H1 (cell line): ENCODE results near the gene PML. TPM values are rescaled to one million over a fixed set of nuclear protein-coding genes. Genes with fewer than 3 reads are reported as not detected.
"Not testable (repeated sequence)": the region's sequence is repeated elsewhere in the genome, so short reads cannot be mapped to it uniquely, and the experiment has no call there.

Experiments
- CTCF ChIA-PET: fragments of 300-600 bp; sonication (Branson Sonifier 250); formaldehyde crosslinking; loops from one replicate; lab custom pipeline; 2021; ENCODE audit not compliant: partially characterized antibody; lab: Charles Lee
- POLR2A ChIA-PET: fragments of 300-600 bp; sonication (Branson Sonifier 250); formaldehyde crosslinking; loops from one replicate; lab custom pipeline; 2021; ENCODE audit warnings: inconsistent platforms; ENCODE audit not compliant: partially characterized antibody; lab: Charles Lee
- DNase-seq, 2 experiments: peaks; one replicate each; pipeline versions ENCODE4 v3.0.0 to v3.0.0-alpha.2; 2010 to 2022; ENCODE audit warnings: low spot score in 2 of 2, low read depth in 1 of 2, mixed read lengths in 1 of 2
- FAIRE-seq: peaks from 2 replicates; lab custom pipeline; 2011; peaks lifted over from hg19 to GRCh38; lab: Jason Lieb, UNC
- H2AFZ ChIP-seq: 2 replicates; pipeline ENCODE4 v1.8.1; 2012; ENCODE audit warnings: low read length, inconsistent platforms
- H2AK5ac ChIP-seq: 2 replicates; pipeline ENCODE4 v1.6.1; 2013; ENCODE audit warnings: low read depth, low read length
- H2BK120ac ChIP-seq: replicated peaks from 2 replicates; pipeline ENCODE3; 2013; ENCODE audit warnings: low read depth, low read length, inconsistent platforms
- H2BK12ac ChIP-seq: 2 replicates; pipeline ENCODE4 v1.6.1; 2013; ENCODE audit warnings: low read depth, low read length
- H2BK15ac ChIP-seq: 2 replicates; pipeline ENCODE4 v1.6.1; 2013; ENCODE audit warnings: low read length
- H2BK20ac ChIP-seq: 2 replicates; pipeline ENCODE4 v1.6.1; 2013; ENCODE audit warnings: low read length
- H2BK5ac ChIP-seq: 2 replicates; pipeline ENCODE4 v1.6.1; 2013; ENCODE audit warnings: low read depth, low read length
- H3K14ac ChIP-seq: 2 replicates; pipeline ENCODE4 v1.6.1; 2013; ENCODE audit warnings: inconsistent platforms; ENCODE audit not compliant: insufficient read length
- H3K18ac ChIP-seq: 2 replicates; pipeline ENCODE4 v1.6.1; 2013; ENCODE audit warnings: low read length; ENCODE audit errors: extremely low read depth
- H3K23ac ChIP-seq: 2 replicates; pipeline ENCODE4 v1.6.1; 2013; ENCODE audit warnings: inconsistent platforms; ENCODE audit not compliant: insufficient read length
- H3K23me2 ChIP-seq: 2 replicates; pipeline ENCODE4 v1.6.1; 2013; ENCODE audit warnings: low read depth, low read length
- H3K27ac ChIP-seq: 2 replicates; pipeline ENCODE4 v1.6.1; 2011; ENCODE audit warnings: low read depth, low read length, inconsistent platforms
- H3K27me3 ChIP-seq, 4 experiments: replicated peaks in 1 of 4; 1 replicate in 1 of 4; 2 replicates in 3 of 4; pipeline versions ENCODE4 v1.6.1 to v1.8.1; 2011 to 2013; ENCODE audit warnings: low read length in 3 of 4, mild to moderate bottlenecking in 3 of 4, inconsistent platforms in 2 of 4, mixed read lengths in 2 of 4, moderate library complexity in 1 of 4; ENCODE audit not compliant: control insufficient read depth in 3 of 4, insufficient read depth in 3 of 4; ENCODE audit errors: extremely low read depth in 1 of 4
- H3K36me3 ChIP-seq, 4 experiments: 2 replicates each; pipeline versions ENCODE4 v1.6.1 to v1.8.1; 2011 to 2013; ENCODE audit warnings: mild to moderate bottlenecking in 4 of 4, low read length in 3 of 4, moderate library complexity in 2 of 4, control low read depth in 1 of 4, inconsistent platforms in 1 of 4; ENCODE audit not compliant: insufficient read depth in 4 of 4, control insufficient read depth in 2 of 4
- H3K4ac ChIP-seq: replicated peaks from 2 replicates; pipeline ENCODE3; 2013; ENCODE audit warnings: low read length, low read depth, mixed read lengths, inconsistent platforms; ENCODE audit not compliant: insufficient read length
- H3K4me1 ChIP-seq, 4 experiments: replicated peaks in 1 of 4; 1 replicate in 1 of 4; 2 replicates in 3 of 4; pipeline versions ENCODE4 v1.6.1 to v1.8.1; 2011 to 2013; ENCODE audit warnings: low read length in 3 of 4, inconsistent platforms in 2 of 4, mixed read lengths in 1 of 4; ENCODE audit not compliant: insufficient read depth in 4 of 4, control insufficient read depth in 3 of 4
- H3K4me2 ChIP-seq, 2 experiments: 2 replicates each; pipeline versions ENCODE4 v1.6.1 to v1.8.1; 2011 to 2013; ENCODE audit warnings: low read depth in 2 of 2, low read length in 2 of 2, control low read depth in 1 of 2, inconsistent platforms in 1 of 2, mild to moderate bottlenecking in 1 of 2; ENCODE audit not compliant: insufficient read depth in 1 of 2
- H3K4me3 ChIP-seq, 4 experiments: fragments of 200-600, 300-600 bp in 1 of 4; sonication (generic), shearing (Covaris generic), sonication (Bioruptor Twin) in 1 of 4; 2 replicates each; pipeline versions ENCODE4 v1.5.1 to v1.8.1; 2011 to 2016; ENCODE audit warnings: low read length in 4 of 4, low read depth in 3 of 4, control low read depth in 2 of 4, inconsistent platforms in 2 of 4, mild to moderate bottlenecking in 2 of 4, mixed read lengths in 1 of 4, moderate library complexity in 1 of 4; ENCODE audit not compliant: insufficient read depth in 2 of 4; ENCODE audit errors: extremely low read depth in 1 of 4
- H3K56ac ChIP-seq: replicated peaks from 2 replicates; pipeline ENCODE3; 2013; ENCODE audit warnings: low read depth, mild to moderate bottlenecking, mixed read lengths, low read length, inconsistent platforms; ENCODE audit not compliant: insufficient read length
- H3K79me1 ChIP-seq: 2 replicates; pipeline ENCODE4 v1.6.1; 2013; ENCODE audit warnings: low read depth, low read length, control low read depth
- H3K79me2 ChIP-seq, 2 experiments: 2 replicates each; pipeline versions ENCODE4 v1.6.1 to v1.8.1; 2012 to 2013; ENCODE audit warnings: low read length in 2 of 2, mild to moderate bottlenecking in 2 of 2, inconsistent platforms in 1 of 2; ENCODE audit not compliant: insufficient read depth in 2 of 2, control insufficient read depth in 1 of 2
- H3K9ac ChIP-seq, 4 experiments: replicated peaks in 1 of 4; 1 replicate in 1 of 4; 2 replicates in 3 of 4; pipeline versions ENCODE4 v1.6.1 to v1.8.1; 2011 to 2013; ENCODE audit warnings: low read depth in 3 of 4, low read length in 3 of 4, control low read depth in 2 of 4, mild to moderate bottlenecking in 2 of 4, moderate library complexity in 2 of 4, inconsistent platforms in 1 of 4; ENCODE audit errors: extremely low read depth in 1 of 4
- H3K9me3 ChIP-seq, 2 experiments: 2 replicates each; pipeline versions ENCODE4 v1.6.1 to v1.8.1; 2012 to 2013; ENCODE audit warnings: mild to moderate bottlenecking in 2 of 2, moderate library complexity in 2 of 2, control low read depth in 1 of 2, inconsistent platforms in 1 of 2, low read depth in 1 of 2, low read length in 1 of 2, mixed read lengths in 1 of 2; ENCODE audit not compliant: insufficient read depth in 2 of 2
- H4K20me1 ChIP-seq, 2 experiments: replicated peaks in 1 of 2; 2 replicates each; pipeline versions ENCODE3 to v1.8.1; 2011 to 2013; ENCODE audit warnings: inconsistent platforms in 2 of 2, low read length in 2 of 2, mild to moderate bottlenecking in 1 of 2; ENCODE audit not compliant: insufficient read depth in 2 of 2, control insufficient read depth in 1 of 2
- H4K5ac ChIP-seq: 2 replicates; pipeline ENCODE4 v1.6.1; 2013; ENCODE audit warnings: low read length, low read depth, mixed read lengths, inconsistent platforms; ENCODE audit not compliant: insufficient read length
- H4K8ac ChIP-seq: 2 replicates; pipeline ENCODE4 v1.8.0; 2013; ENCODE audit warnings: mild to moderate bottlenecking, moderate library complexity, low read length, inconsistent platforms; ENCODE audit not compliant: insufficient read depth; ENCODE audit errors: extremely low read depth
- H4K91ac ChIP-seq: replicated peaks from 2 replicates; pipeline ENCODE3; 2013; ENCODE audit warnings: low read length, mixed read lengths, inconsistent platforms; ENCODE audit not compliant: insufficient read length
- WGBS, 2 experiments: shearing (Covaris generic) in 1 of 2; methylation state at CpG; one replicate each; pipeline versions ENCODE4 v1.1.6 to v1.1.7; 2013 to 2015; ENCODE audit warnings: low lambda C conversion rate in 2 of 2, mixed read lengths in 2 of 2, inconsistent platforms in 1 of 2, low coverage in 1 of 2, missing lambda C conversion rate in 1 of 2; ENCODE audit not compliant: insufficient replicate concordance in 2 of 2, insufficient coverage in 1 of 2, insufficient read length in 1 of 2; ENCODE audit errors: extremely low coverage in 1 of 2, missing lambda C conversion rate in 1 of 2; 5-methylcytosine and 5-hydroxymethylcytosine counted together
- polyA plus RNA-seq, 7 experiments: library from polyadenylated mRNA; depleted of rRNA in 3 of 7; stranded (reverse) in 5 of 7; unstranded in 2 of 7; fragments of >200 nt in 5 of 7; fragments of 200-250 nt in 2 of 7; gene quantifications; 1 replicate in 5 of 7; 2 replicates in 1 of 7; 4 replicates in 1 of 7; pipeline versions ENCODE4 v1.2.1 to v1.2.3, GENCODE V29; 2011 to 2013; ENCODE audit warnings: missing spikeins in 2 of 7, mixed read lengths in 2 of 7
- total RNA-seq: library from RNA; stranded (reverse); fragmentation: NEBNext Ultra II Directional; extraction: Animal tissue kit (Norgen Biotek cat#: 25700); gene quantifications from 2 replicates; pipeline ENCODE4 v1.2.1, GENCODE V29; 2021

Gene PML
- total and polyA plus RNA-seq, 2 of the 8 experiments (the other 6 are each of a cell fraction or from before 2014, with no cell fraction given): 14.9 to 30.3 TPM

DNA sequence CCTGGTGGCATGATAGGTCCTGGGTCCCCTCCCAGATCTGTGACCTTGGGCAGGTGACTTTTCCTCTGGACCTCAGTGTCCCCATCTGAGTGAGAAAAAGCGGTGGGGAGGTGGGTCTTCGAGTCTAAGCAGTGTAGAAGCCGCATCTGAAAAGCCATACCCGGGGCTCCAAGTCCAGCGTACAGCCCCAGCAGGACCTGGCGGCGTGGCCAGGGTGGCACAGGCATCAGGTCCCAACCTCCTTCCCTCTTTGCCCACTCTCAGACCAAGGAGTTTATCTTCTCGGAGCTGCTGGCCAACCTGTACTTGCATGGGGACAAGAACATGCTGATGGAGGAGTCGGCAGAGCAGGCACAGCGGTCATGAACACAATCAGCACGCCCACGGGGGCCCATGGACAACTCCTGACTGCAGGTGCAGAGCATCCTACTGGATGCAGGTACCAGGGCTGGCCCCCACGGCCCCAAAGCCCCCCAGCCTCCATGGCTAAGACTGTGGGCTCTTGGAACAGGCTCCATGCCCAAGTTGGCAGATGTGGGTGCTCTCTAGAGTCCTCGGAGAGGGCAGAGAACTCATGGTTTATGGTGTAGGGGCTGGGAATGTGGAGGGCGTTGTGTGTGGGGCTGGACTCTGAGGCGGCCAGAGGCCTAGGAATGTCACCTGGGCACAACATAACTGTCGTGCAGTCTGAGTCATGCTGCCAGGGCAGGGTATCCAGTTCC, 69.1 kb downstream of the PML start:
- H2BK15ac ChIP-seq, H3K79me2 ChIP-seq, H3K79me1 ChIP-seq, H3K4me1 ChIP-seq, H3K23ac ChIP-seq, H3K23me2 ChIP-seq, DNase-seq, H3K9ac ChIP-seq, H2BK20ac ChIP-seq, POLR2A ChIA-PET, H3K14ac ChIP-seq, H4K20me1 ChIP-seq, H3K27ac ChIP-seq, H3K4me3 ChIP-seq, H3K18ac ChIP-seq, H3K36me3 ChIP-seq, H3K56ac ChIP-seq, H3K9me3 ChIP-seq, H4K5ac ChIP-seq, H2BK12ac ChIP-seq, H3K27me3 ChIP-seq, FAIRE-seq, H3K4me2 ChIP-seq, H3K4ac ChIP-seq, H2AFZ ChIP-seq, H2BK120ac ChIP-seq, H4K8ac ChIP-seq, H2BK5ac ChIP-seq, H2AK5ac ChIP-seq, H4K91ac ChIP-seq: not testable (repeated sequence)
- CTCF ChIA-PET: interaction anchor here (1.2 to 1.8 kb wide), 4 partner anchors 9 to 21 kb away, joined by 3 to 11 read pairs (median 5); no protein-coding TSS in a partner anchor
- 84% methylated on average over 8 of the region's 17 CpGs; no CpG with 5 or more reads in 1 of the 2 experiments for WGBS, 2 experiments

- POLR2A ChIA-PET, H3K79me2 ChIP-seq, H3K9me3 ChIP-seq, H3K27ac ChIP-seq, H3K36me3 ChIP-seq, H3K9ac ChIP-seq, H3K4me2 ChIP-seq, H3K23ac ChIP-seq, H4K5ac ChIP-seq, H4K8ac ChIP-seq, H2BK15ac ChIP-seq, H4K20me1 ChIP-seq, H3K4ac ChIP-seq, H3K56ac ChIP-seq, H3K79me1 ChIP-seq, H2BK120ac ChIP-seq, DNase-seq, H3K4me1 ChIP-seq, H2AK5ac ChIP-seq, H2BK5ac ChIP-seq, H3K23me2 ChIP-seq, H2BK12ac ChIP-seq, H3K18ac ChIP-seq, H3K14ac ChIP-seq, H2AFZ ChIP-seq, H3K4me3 ChIP-seq, H3K27me3 ChIP-seq, FAIRE-seq, H2BK20ac ChIP-seq, H4K91ac ChIP-seq: not testable (repeated sequence)
- CTCF ChIA-PET: interaction anchor here (0.9 to 2.0 kb wide), 7 partner anchors 10 to 1236 kb away, joined by 3 to 7 read pairs (median 5); no protein-coding TSS in a partner anchor
- WGBS, 2 experiments: 80% methylated on average over 1 of the region's 3 CpGs; no CpG with 5 or more reads in 1 of the 2 experiments
Measured at GRCh38 chr15:74064183-74064582, 69.7 kb downstream of the PML start.
